ENCODE results near the gene NAT10. TPM values are rescaled to one million over a fixed set of nuclear protein-coding genes. Genes with fewer than 3 reads are reported as not detected.

NAT10 gene
- total RNA-seq, 1 experiment from 2014 or later = 103 TPM

- no peak overlapping the region for H2BK20ac ChIP-seq (ENCODE audit: low read depth, low read length, poor library complexity, severe bottlenecking)
Measured at GRCh38 chr11:34134765-34135164, 29.3 kb downstream of the NAT10 start.

More at GRCh38 chr11:34134765-34135164, 29.3 kb downstream of the NAT10 start:
- H4K20me1 ChIP-seq (ENCODE audit: control insufficient read depth, insufficient read depth, insufficient read length) = no peaks in the 10 kb centered on the region
- no peak overlapping the region for H3K23ac ChIP-seq (ENCODE audit: insufficient read length, low read depth, low read length)
- Mint-ChIP-seq H3K27me3 (ENCODE audit: low read depth) (no peaks in the 10 kb centered on the region; the same call in 1 of the 2 replicates), H3K4me1 (no peaks in the 10 kb centered on the region), H3K36me3 (ENCODE audit: insufficient read depth in 1 of 3, low read depth in 3 of 3) (peaks cover 40 to 93% (median 82%) of the 10 kb centered on the region in 3 experiments; a peak in 6 of 7 replicates), H3K9me3 (no peaks in the 10 kb centered on the region), H3K27ac (no peak overlapping the region), H3K4me3 (no peak overlapping the region)
- no peak overlapping the region for H4K8ac ChIP-seq (replicated peaks; ENCODE audit: insufficient read length, low read depth, low read length)
- no peaks in the 10 kb centered on the region for H3K79me2 ChIP-seq (ENCODE audit: insufficient read depth, low read length)
- no peak overlapping the region for H3K27ac ChIP-seq (ENCODE audit: insufficient read length, low read depth, low read length)
- no peak overlapping the region for H2BK5ac ChIP-seq (ENCODE audit: insufficient read length, low read length)
- H3K56ac ChIP-seq (ENCODE audit: insufficient read length, low read depth, low read length) = no peak overlapping the region
- H3K14ac ChIP-seq (ENCODE audit: insufficient read depth, low read length) = no peak overlapping the region
- no peak overlapping the region for H4K5ac ChIP-seq (ENCODE audit: insufficient read length, low read depth, low read length)
- no peaks in the 10 kb centered on the region for H3K9me3 ChIP-seq (ENCODE audit: control insufficient read depth, low read depth, low read length)
- no CpG with 5 or more reads among the region's 5 CpGs for WGBS (ENCODE audit: extremely low coverage, insufficient read length, low lambda C conversion rate)
- H3K4me1 ChIP-seq (ENCODE audit: insufficient read depth, low read length) = no peaks in the 10 kb centered on the region
- no peak overlapping the region for H3K18ac ChIP-seq (ENCODE audit: insufficient read length, low read depth, low read length)
- H2BK120ac ChIP-seq (ENCODE audit: low read depth, low read length, poor library complexity, severe bottlenecking) = no peak overlapping the region
- TF ChIP-seq CTCF (conservative IDR thresholded peaks at IDR 0.05) = no peak
- H3T11ph ChIP-seq (ENCODE audit: low read length) = no peak overlapping the region
- H3K4me2 ChIP-seq (ENCODE audit: insufficient read depth, insufficient read length, low read length) = no peak overlapping the region
- no peak overlapping the region for H2AFZ ChIP-seq (ENCODE audit: low read length)
- no peak overlapping the region for H3K9ac ChIP-seq (ENCODE audit: extremely low read depth, insufficient read length, low read length)
- H2AK5ac ChIP-seq (ENCODE audit: insufficient read length, low read length) = no peak overlapping the region
- H2BK12ac ChIP-seq (ENCODE audit: insufficient read length, low read depth, low read length) = no peak overlapping the region
- no peaks in the 10 kb centered on the region for H3K27me3 ChIP-seq (ENCODE audit: insufficient read depth, low read length)
- no peak for DNase-seq
- H2BK15ac ChIP-seq (ENCODE audit: low read depth, low read length) = no peak overlapping the region
- no peaks in the 10 kb centered on the region for H3K79me1 ChIP-seq (ENCODE audit: insufficient read depth, low read depth, low read length, poor library complexity, severe bottlenecking)
- H3K23me2 ChIP-seq (ENCODE audit: insufficient read length, low read depth, low read length, poor library complexity, severe bottlenecking) = no peaks in the 10 kb centered on the region
- H3K4ac ChIP-seq (ENCODE audit: low read depth, low read length) = no peak overlapping the region
- H4K91ac ChIP-seq (ENCODE audit: insufficient read length, low read depth, low read length) = no peak overlapping the region

Measured in H9 (cell line).